DMS153 treated with DMSO at 0.1 percent for 48 hours (cell line): ENCODE data around the gene SDK1.

Experiments used
- DNase-seq: peaks from one replicate; lab custom pipeline; 2025; ENCODE audit not compliant: unreplicated experiment; lab: John Stamatoyannopoulos, UW

Gene SDK1

GRCh38 chr7:4115442-4115841 lies 814.4 kb downstream of the SDK1 start:
- DNase-seq, result no peak

GRCh38 chr7:4115941-4116610 lies 815.0 kb downstream of the SDK1 start:
- no peak for DNase-seq

DNA sequence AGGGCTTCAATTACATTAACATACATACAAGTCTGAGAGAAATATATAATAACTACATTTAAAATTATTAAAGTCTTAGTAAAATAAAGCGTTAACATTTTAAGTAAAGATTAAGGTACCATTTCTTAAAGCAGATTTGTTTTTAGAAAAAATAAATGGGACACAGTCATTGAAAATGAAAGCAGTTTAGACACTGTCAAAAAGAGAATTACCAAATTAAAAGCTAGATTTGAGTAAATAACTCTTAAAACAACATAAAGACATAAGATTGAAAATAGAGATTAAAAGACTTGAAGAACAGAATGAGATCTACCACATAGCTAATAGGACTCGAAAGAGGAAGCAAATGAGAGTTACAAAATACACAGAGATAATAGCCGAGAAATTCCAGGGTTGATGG lies 818.8 kb downstream of the SDK1 start:
- no peak for DNase-seq

- DNase-seq, result no peak
Measured at GRCh38 chr7:4123346-4123745, 822.3 kb downstream of the SDK1 start.

GRCh38 chr7:4123823-4124222 lies 822.8 kb downstream of the SDK1 start:
- no peak for DNase-seq

GRCh38 chr7:4124556-4125477 lies 823.8 kb downstream of the SDK1 start:
- no peak for DNase-seq

- no peak for DNase-seq
Measured at GRCh38 chr7:4127909-4128560, 827.0 kb downstream of the SDK1 start.

DNA sequence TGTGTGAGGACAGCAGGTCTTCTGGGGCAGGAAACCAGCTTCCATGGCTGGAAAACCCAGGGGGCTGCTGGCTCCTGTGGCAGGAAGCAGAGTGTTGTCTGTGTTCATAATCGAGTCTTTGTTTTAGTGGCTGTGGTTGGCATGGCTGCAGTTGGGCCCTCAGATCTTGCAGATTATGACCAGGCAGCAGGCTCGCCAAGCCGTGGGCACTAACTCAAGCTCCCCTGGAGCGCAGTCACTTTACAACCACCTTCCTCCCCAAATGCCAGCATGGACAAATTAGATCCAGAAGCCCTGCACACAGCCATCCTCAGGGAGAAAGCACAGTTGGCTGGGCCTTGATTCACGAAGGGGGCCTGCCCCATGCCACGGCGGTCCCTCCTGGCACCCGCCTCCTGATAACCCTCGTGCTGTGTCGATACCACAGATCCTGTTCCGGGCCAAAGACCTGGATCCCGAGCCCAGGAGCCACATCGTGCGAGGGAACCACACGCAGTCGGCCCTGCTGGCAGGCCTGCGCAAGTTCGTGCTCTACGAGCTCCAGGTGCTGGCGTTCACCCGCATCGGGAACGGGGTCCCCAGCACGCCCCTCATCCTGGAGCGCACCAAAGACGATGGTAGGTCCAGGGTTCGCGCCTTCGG lies 828.5 kb downstream of the SDK1 start:
- DNase-seq, result no peak

- DNase-seq, result no peak
Measured at GRCh38 chr7:4131063-4131462, 830.0 kb downstream of the SDK1 start.

GRCh38 chr7:4132221-4132620 lies 831.2 kb downstream of the SDK1 start:
- no peak for DNase-seq

GRCh38 chr7:4133491-4134044 lies 832.5 kb downstream of the SDK1 start:
- DNase-seq, result no peak

DNA sequence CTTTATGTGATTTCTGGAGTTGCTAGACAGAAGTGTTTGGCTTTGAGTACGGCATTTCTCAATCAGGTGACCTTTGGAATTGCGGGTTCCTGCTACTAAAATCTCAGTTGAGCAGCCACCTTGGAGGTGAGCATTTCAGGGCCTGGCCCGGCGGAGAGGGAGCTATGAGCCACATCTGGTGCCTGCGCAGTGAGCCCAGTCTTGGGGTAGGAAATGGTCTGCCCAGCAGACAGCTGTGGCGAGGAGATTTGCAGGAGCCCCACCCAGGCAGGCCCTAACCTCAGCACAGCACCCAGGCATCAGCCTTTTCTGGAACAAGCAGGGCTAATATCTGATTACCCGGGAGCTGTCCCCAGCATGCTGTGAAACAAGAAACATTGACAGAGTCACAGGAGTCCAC lies 833.2 kb downstream of the SDK1 start:
- no peak for DNase-seq

DNA sequence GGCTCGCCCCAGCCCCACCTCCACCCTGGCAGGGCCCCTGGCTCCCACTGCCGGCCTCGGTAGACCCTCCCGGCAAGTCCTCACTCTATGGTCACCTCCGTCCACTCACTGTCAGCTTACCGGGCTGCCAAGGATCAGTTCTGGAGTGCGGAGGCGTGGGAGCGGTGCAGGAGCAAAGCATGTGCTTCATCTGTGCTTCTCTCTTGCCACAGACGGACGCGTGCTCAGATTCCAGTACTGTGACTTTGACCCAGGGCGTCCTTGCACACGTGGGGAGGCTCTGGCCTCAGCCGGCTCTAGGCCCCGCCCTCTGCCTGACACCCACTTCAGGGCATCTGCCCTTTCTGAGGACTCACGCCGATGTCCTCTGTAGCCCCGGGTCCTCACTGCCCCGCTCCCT lies 833.6 kb downstream of the SDK1 start:
- no peak for DNase-seq

GRCh38 chr7:4135301-4135700 lies 834.2 kb downstream of the SDK1 start:
- DNase-seq, result no peak

DNA sequence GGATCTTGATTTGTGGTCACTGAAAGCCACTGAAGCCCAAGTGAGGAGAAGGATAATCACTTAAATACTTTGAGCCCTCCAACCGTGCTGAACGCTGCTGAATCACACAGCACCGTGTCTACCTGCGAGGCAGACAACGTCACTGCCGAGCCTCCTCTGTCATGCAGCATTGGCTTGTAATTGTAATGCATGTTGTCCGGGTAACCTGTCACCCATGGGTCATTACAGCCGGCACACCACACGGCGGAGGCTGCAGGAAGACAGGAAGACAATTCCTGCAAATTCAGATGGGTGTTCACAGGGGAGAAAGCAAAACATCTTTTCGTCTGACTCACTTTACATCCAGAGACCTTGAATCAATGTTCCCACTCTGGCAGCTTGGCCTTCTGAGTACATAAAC lies 835.0 kb downstream of the SDK1 start:
- DNase-seq, result no peak

DNA sequence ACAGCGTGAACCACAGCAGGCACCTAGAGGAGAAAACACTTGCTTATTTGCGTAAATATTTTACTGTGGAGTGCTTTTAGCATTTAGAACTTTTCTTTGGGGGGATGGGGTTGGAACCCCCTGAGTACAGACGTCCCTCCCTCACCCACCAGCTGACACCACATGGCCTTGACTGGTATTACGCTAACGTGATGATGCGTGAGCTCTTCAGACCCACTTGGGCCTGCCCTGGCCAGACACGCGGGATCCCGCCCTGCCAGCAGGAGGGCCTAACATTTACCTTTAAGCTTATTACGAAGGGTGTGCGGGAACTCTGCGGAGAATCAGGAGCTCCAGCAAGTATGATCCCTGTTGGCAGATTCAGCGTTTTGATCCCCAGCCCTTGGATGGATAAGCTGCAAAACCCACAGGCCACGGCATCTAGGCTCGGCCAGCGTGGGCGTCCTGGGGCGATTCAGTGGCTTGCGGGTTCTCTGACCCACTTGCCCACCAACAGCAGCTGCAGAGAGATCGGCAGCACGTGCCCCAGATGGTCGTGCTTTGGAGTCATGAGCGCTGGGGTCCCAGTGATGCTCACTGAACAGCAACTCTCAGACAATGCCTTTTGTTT lies 835.6 kb downstream of the SDK1 start:
- no peak for DNase-seq

DNA sequence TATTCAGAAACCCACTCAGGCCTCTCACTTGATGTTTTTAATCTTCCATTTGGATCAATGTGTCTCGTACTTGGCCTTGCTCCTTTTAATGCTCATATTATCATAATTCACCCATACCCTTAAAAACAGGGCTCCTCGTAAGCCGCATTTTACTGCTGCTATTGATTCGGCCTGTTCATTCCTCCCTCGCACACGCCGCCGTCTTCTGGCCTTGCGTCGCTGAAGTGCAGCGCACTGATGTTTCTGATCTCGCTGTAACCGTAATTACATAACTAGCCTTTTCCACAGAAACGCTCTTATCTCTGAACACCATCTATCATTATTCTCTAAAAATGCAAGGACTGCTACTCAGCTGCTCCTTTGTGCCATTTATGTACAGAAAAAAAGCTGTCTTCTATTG lies 836.5 kb downstream of the SDK1 start:
- no peak for DNase-seq

DNA sequence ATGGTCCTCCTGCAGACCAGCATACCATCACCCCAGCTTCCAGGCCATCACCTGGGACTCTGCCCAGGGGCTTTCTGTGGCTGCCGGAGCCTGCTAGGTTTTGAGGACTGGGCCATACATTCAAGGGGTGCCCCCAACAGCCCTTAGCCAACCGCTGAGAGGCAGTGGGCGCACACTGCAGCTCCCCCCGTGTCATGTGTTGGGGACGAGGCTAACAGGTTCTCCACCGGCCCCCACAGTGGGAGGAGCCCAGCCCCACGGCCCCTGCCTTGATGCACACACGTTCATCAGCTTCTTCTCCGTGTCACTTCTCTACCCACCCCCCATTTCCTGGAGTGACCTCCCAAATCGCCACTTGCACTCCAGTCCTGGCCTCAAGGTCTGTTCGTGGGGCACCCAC lies 837.8 kb downstream of the SDK1 start:
- no peak for DNase-seq

DNA sequence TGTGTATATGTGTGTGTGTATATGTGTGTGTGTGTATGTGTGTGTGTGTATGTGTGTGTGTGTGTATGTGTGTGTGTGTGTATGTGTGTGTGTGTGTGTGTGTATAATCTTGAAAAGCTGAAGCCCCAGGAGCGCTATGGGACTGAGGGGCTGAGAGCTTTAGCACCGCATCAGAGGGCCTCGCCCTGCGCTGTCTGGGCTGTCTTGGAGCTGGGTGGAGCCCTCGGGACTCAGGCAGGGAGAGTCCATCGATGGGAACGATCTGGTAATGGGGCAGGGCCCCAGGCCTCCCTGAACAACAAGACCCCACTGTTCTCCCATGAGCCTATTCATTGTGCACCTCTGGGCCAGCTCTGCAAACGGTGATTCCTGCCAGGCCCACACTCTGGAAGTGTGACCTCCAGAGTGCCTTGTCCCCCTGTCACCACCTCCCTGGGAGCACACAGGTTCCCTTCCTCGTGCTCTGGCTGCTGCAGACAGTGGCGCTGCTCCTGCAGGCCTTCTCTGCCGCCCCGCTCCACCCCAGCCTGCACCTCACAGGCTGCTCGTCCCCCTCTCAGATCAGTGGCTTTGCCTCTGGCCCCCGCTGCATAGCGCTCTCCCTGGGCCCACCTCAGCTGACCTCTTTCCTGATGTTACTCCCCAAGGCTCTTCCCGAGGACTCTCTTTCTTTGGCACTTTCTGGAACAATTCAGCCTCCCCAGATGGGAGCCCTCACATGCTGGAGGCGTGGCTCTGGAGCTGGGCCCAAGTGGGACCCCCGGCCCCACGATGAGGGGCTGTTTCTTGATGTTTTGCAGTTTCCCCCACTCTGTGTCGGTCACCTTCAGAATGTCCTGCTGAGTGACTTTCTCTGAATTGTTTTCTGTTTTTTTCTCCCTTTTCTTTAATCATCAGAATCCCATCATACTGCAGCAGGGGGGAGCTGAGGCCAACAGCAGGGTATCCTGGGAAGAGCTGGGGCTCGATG lies 838.9 kb downstream of the SDK1 start:
- DNase-seq, result no peak

DNA sequence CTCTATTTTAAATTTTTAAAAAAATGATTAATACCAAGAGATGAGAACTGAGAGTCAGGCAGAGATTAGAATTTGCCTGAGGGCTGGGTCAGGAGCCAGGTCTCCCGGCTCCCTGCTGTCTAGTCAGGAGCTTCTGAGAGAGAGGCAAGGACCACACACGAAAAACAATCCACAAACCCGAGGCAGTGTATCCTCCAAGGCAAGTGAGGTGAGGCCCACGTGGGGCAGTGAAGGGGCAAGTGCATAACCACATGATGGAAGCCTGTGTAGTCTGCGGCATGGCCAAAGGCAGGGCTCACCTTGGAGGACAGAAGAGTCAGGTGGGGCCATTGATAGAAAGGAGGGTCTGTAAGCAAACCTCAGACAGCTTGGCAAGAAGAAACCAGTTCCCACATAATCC lies 839.9 kb downstream of the SDK1 start:
- no peak for DNase-seq
